ENCODE results near the gene NCKAP5. TPM values are rescaled to one million over a fixed set of nuclear protein-coding genes. Genes with fewer than 3 reads are reported as not detected.

Gene NCKAP5
- total RNA-seq, 1 donor from 2014 or later, result 3.9 TPM

- no peak for DNase-seq (ENCODE audit: low spot score)
These were observed 415.5 kb downstream of the NCKAP5 start for GRCh38 chr2:133152801-133153200.

- no peak for DNase-seq (ENCODE audit: low spot score)
These were observed 420.1 kb downstream of the NCKAP5 start for GRCh38 chr2:133148187-133148586.

GRCh38 chr2:133146893-133147292, 421.4 kb downstream of the NCKAP5 start:
- no peak for DNase-seq (ENCODE audit: low spot score)

GRCh38 chr2:133143645-133144044, 424.6 kb downstream of the NCKAP5 start:
- no peak for DNase-seq (ENCODE audit: low spot score)

- DNase-seq (ENCODE audit: low spot score), result no peak
These were observed 426.2 kb downstream of the NCKAP5 start for GRCh38 chr2:133142087-133142486.

- DNase-seq (ENCODE audit: low spot score), result no peak
These were observed 427.6 kb downstream of the NCKAP5 start for GRCh38 chr2:133140620-133141019.

GRCh38 chr2:133139847-133140533, 428.3 kb downstream of the NCKAP5 start:
- no peak for DNase-seq (ENCODE audit: low spot score)

- DNase-seq (ENCODE audit: low spot score), result no peak
These were observed 429.6 kb downstream of the NCKAP5 start for GRCh38 chr2:133138693-133139092.

GRCh38 chr2:133135035-133135654, 433.1 kb downstream of the NCKAP5 start:
- no peak for DNase-seq (ENCODE audit: low spot score)

- no peak for DNase-seq (ENCODE audit: low spot score)
These were observed 437.6 kb downstream of the NCKAP5 start for GRCh38 chr2:133130548-133131246.

- DNase-seq (ENCODE audit: low spot score), result no peak
These were observed 443.8 kb downstream of the NCKAP5 start for GRCh38 chr2:133124446-133124845.

- no peak for DNase-seq (ENCODE audit: low spot score)
These were observed 444.4 kb downstream of the NCKAP5 start for GRCh38 chr2:133123904-133124303.

GRCh38 chr2:133123393-133123792, 444.9 kb downstream of the NCKAP5 start:
- no peak for DNase-seq (ENCODE audit: low spot score)

GRCh38 chr2:133122529-133122928, 445.7 kb downstream of the NCKAP5 start:
- DNase-seq (ENCODE audit: low spot score), result no peak

- DNase-seq (ENCODE audit: low spot score), result no peak
These were observed 448.0 kb downstream of the NCKAP5 start for GRCh38 chr2:133120310-133120709.

GRCh38 chr2:133110201-133110600, 458.1 kb downstream of the NCKAP5 start:
- no peak for DNase-seq (ENCODE audit: low spot score)

- DNase-seq (ENCODE audit: low spot score), result no peak
These were observed 458.5 kb downstream of the NCKAP5 start for GRCh38 chr2:133109772-133110171.

GRCh38 chr2:133107058-133107815, 461.0 kb downstream of the NCKAP5 start:
- no peak for DNase-seq (ENCODE audit: low spot score)

- no peak for DNase-seq (ENCODE audit: low spot score)
These were observed 463.4 kb downstream of the NCKAP5 start for GRCh38 chr2:133104871-133105270.

GRCh38 chr2:133098787-133099186, 469.5 kb downstream of the NCKAP5 start:
- DNase-seq (ENCODE audit: low spot score), result no peak

GRCh38 chr2:133097666-133098065, 470.6 kb downstream of the NCKAP5 start:
- DNase-seq (ENCODE audit: low spot score), result no peak

GRCh38 chr2:133092571-133092970, 475.7 kb downstream of the NCKAP5 start:
- DNase-seq (ENCODE audit: low spot score), result no peak
